A549 (cell line): ENCODE results near the gene TECR. TPM values are rescaled to one million over a fixed set of nuclear protein-coding genes. Genes with fewer than 3 reads are reported as not detected.

ENCODE experiments used
- ATAC-seq, 2 experiments: fragments of 200-7000 bp in 1 of 2; fragments of >200 bp in 1 of 2; cut with Nextera tagmentation in 1 of 2; cut with Tn5 transposase in 1 of 2; 3 replicates each; pipeline versions ENCODE4 v1.8.0 to v1.9.1; 2018 to 2020; ENCODE audit warnings: mild to moderate bottlenecking in 1 of 2, moderate library complexity in 1 of 2
- CTCF ChIA-PET: fragments of 300-600 bp; sonication (Branson Sonifier 250); formaldehyde crosslinking; extraction: SDS; loops from one replicate; lab custom pipeline; 2021; ENCODE audit warnings: antibody characterized with exemption, inconsistent platforms; lab: Yijun Ruan, JAX
- POLR2A ChIA-PET: fragments of 350-600 bp; formaldehyde crosslinking; extraction: SDS; loops from one replicate; lab custom pipeline; 2021; ENCODE audit warnings: antibody characterized with exemption, inconsistent platforms; lab: Yijun Ruan, JAX
- DNase-seq, 2 experiments: peaks; one replicate each; pipeline versions ENCODE4 v3.0.0 to v3.0.0-alpha.2; 2011 to 2016; ENCODE audit warnings: low read depth in 1 of 2, low spot score in 1 of 2
- FAIRE-seq: peaks from 2 replicates; lab custom pipeline; 2011; peaks lifted over from hg19 to GRCh38; lab: Jason Lieb, UNC
- H3K27ac ChIP-seq, 2 experiments: fragments of >200 bp; sonication (Bioruptor Twin); formaldehyde crosslinking; 3 replicates each; pipeline ENCODE4 v1.5.1; 2016 to 2017
- H3K4me1 ChIP-seq: fragments of >200 bp; sonication (Bioruptor Twin); formaldehyde crosslinking; 3 replicates; pipeline ENCODE4 v1.6.1; 2016
- H3K4me2 ChIP-seq: fragments of >200 bp; sonication (Bioruptor Twin); formaldehyde crosslinking; 3 replicates; pipeline ENCODE4 v1.6.1; 2016
- H3K4me3 ChIP-seq: fragments of >200 bp; sonication (Bioruptor Twin); formaldehyde crosslinking; 3 replicates; pipeline ENCODE4 v1.5.1; 2016
- H3K9me3 ChIP-seq: fragments of >200 bp; sonication (Bioruptor Twin); formaldehyde crosslinking; 3 replicates; pipeline ENCODE4 v1.6.1; 2016
- CEBPB ChIP-seq, 2 experiments: fragments of >200 bp in 1 of 2; sonication (Bioruptor Twin) in 1 of 2; formaldehyde crosslinking in 1 of 2; IDR thresholded peaks; 2 replicates each; pipeline ENCODE4 v1.6.1; 2012 to 2016
- CHD4 ChIP-seq: fragments of 200-600 bp; sonication (generic); IDR thresholded peaks from 2 replicates; pipeline ENCODE4 v1.6.1; 2016; ENCODE audit warnings: antibody characterized with exemption, mild to moderate bottlenecking, borderline replicate concordance
- EHF ChIP-seq: fragments of 250-450 bp; sonication (Bioruptor Pico); IDR thresholded peaks from 2 replicates; pipeline ENCODE4 v1.5.0; 2020; ENCODE audit warnings: mild to moderate bottlenecking
- FOXS1 ChIP-seq: fragments of 250-450 bp; sonication (Bioruptor Pico); IDR thresholded peaks from 2 replicates; pipeline ENCODE4 v1.5.0; 2020; ENCODE audit warnings: mild to moderate bottlenecking, moderate library complexity
- HOXB5 ChIP-seq: fragments of 250-450 bp; sonication (Bioruptor Pico); IDR thresholded peaks from 2 replicates; pipeline ENCODE4 v1.5.0; 2020; ENCODE audit warnings: mild to moderate bottlenecking, moderate library complexity
- JUN ChIP-seq, 2 experiments: fragments of >200 bp; sonication (Bioruptor Twin); formaldehyde crosslinking; IDR thresholded peaks; 2 replicates in 1 of 2; 3 replicates in 1 of 2; pipeline ENCODE4 v1.6.1; 2016 to 2017
- KDM1A ChIP-seq: fragments of 200-600 bp; sonication (generic); IDR thresholded peaks from 2 replicates; pipeline ENCODE4 v1.6.1; 2016; ENCODE audit warnings: low read depth, mild to moderate bottlenecking
- NFE2L2 ChIP-seq: fragments of 150-350 bp; conservative IDR thresholded peaks from 2 replicates; pipeline ENCODE4 v1.6.1; 2014; ENCODE audit warnings: low read length
- NPAS2 ChIP-seq: fragments of 250-450 bp; sonication (Bioruptor Pico); IDR thresholded peaks from 2 replicates; pipeline ENCODE4 v1.8.0; 2022; ENCODE audit warnings: mild to moderate bottlenecking, moderate library complexity, borderline replicate concordance
- SREBF2 ChIP-seq: fragments of 450-650 bp; IDR thresholded peaks from 2 replicates; pipeline ENCODE4 v1.6.1; 2014; ENCODE audit warnings: mild to moderate bottlenecking, moderate library complexity
- TP53 ChIP-seq: fragments of 250-450 bp; sonication (Bioruptor Pico); IDR thresholded peaks from 2 replicates; pipeline ENCODE4 v1.5.0; 2021; ENCODE audit warnings: mild to moderate bottlenecking, moderate library complexity
- WGBS: methylation state at CpG from one replicate; pipeline ENCODE4 v1.1.6; 2017; ENCODE audit errors: missing lambda C conversion rate; 5-methylcytosine and 5-hydroxymethylcytosine counted together
- polyA plus RNA-seq, 4 experiments: library from polyadenylated mRNA; depleted of rRNA in 3 of 4; stranded (reverse); fragments of >200 nt; fragmentation: RNase III in 1 of 4; extraction: RNeasy Plus Mini Kit Qiagen cat#74134 plus additional on column Dnase treatment in 1 of 4; gene quantifications; 2 replicates in 3 of 4; 3 replicates in 1 of 4; pipeline ENCODE4 v1.2.3, GENCODE V29; 2011 to 2017
- TF ChIP-seq, protein P1 (sequence below): fragments of 450-650 bp; IDR thresholded peaks from 2 replicates; pipeline ENCODE4 v1.6.1; 2014; ENCODE audit warnings: antibody characterized with exemption
- TF ChIP-seq, protein P2 (sequence below): IDR thresholded peaks from 2 replicates; pipeline ENCODE4 v1.6.1; 2012

The TECR gene
- polyA plus RNA-seq, 2 of the 4 experiments (the other 2 are of a cell fraction), result 87.7 to 139 TPM

DNA sequence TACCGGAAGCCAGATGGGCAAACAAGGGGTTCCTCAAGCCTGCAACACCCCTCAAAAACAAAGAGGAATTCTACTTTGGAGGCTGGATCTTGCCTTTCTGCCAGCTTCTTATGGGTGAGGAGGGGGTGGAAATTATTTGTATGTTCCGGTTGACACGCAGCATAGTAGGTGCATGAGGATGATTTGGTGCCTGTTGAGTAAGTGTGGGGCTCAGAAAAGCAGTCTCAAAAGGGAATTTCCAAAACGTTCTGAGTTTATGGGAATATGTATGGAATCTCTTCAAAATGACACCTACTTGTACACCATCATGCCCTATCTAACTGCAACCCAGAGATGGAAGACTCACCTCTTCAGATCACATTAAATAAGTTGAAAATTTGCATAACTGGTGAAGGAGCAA, 3.0 kb upstream of the TECR start:
- ChIA-PET POLR2A (no interaction called here), CTCF (interaction anchor here (1.7 kb wide), 1 partner anchor 21 kb away, joined by 11 read pairs; no protein-coding TSS in a partner anchor)
- H3K9me3 ChIP-seq, result no peaks in the 10 kb centered on the region
- H3K27ac ChIP-seq, result peak overlapping the region in 1 of 2 experiments; percentile 38; a peak in 1 of 6 replicates
- H3K4me1 ChIP-seq, result peaks cover 25% of the 10 kb centered on the region
- no peak for TF ChIP-seq TP53 (CRISPR knock-in tag)
- no peak for TF ChIP-seq KDM1A
- no peak overlapping the region for H3K4me3 ChIP-seq
- no peak for FAIRE-seq
- DNase-seq, result no peak
- 67% methylated on average over 4 of the region's 4 CpGs for WGBS
- no peak overlapping the region for H3K4me2 ChIP-seq
- ATAC-seq, result no peak

- FAIRE-seq, result no peak
- WGBS, result 23% methylated on average over 35 of the region's 39 CpGs
These were observed 758 bp upstream of the TECR start for GRCh38 chr19:14528419-14529253.

DNA sequence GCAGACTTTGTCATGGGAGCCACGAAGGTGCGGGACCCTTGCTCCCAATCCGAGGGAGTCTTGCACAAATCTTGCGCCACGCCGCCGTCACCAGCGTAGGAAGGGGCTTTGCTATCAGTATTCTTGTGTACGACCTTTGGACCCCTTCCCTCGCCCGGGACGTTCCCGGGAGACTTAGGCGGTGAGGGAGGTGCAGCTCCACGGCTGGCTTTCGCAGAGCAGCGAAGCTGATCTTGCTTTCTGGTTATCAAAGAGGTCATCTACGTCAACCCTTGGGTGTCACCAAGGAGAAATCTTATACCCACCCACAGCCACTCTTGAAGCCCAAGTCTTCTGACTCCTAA, 583 bp downstream of the TECR start:
- POLR2A ChIA-PET, result no interaction called here

More at GRCh38 chr19:14528419-14529253, 758 bp upstream of the TECR start:
- no peak for TF ChIP-seq CHD4
- no peak for TF ChIP-seq NPAS2 (CRISPR knock-in tag)
- TF ChIP-seq, protein P1, sequence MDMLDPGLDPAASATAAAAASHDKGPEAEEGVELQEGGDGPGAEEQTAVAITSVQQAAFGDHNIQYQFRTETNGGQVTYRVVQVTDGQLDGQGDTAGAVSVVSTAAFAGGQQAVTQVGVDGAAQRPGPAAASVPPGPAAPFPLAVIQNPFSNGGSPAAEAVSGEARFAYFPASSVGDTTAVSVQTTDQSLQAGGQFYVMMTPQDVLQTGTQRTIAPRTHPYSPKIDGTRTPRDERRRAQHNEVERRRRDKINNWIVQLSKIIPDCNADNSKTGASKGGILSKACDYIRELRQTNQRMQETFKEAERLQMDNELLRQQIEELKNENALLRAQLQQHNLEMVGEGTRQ, result no peak
- TF ChIP-seq SREBF2, result no peak
- TF ChIP-seq NFE2L2, result no peak
- TF ChIP-seq EHF (CRISPR knock-in tag), result no peak
- TF ChIP-seq, protein P2, sequence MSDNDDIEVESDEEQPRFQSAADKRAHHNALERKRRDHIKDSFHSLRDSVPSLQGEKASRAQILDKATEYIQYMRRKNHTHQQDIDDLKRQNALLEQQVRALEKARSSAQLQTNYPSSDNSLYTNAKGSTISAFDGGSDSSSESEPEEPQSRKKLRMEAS, result no peak
- peak in 1 of 2 experiments; percentile 32; a peak in 1 of 4 replicates for TF ChIP-seq CEBPB (IDR thresholded peaks at IDR 0.05)
- H3K27ac ChIP-seq, result peak overlapping the region; percentile 67 to 85
- DNase-seq (no peak), ATAC-seq (no peak; a peak in 1 of 6 replicates)
- H3K4me3 ChIP-seq, result peak overlapping the region; percentile 59
- H3K4me1 ChIP-seq, result peaks cover 16% of the 10 kb centered on the region
- POLR2A ChIA-PET, result interaction anchor here (1.1 kb wide), 1 partner anchor 10 kb away, joined by 4 read pairs; the partner anchor contains the start of gene DNAJB1
- H3K4me2 ChIP-seq, result peak overlapping the region; percentile 84
- CTCF ChIA-PET, result no interaction called here
- H3K9me3 ChIP-seq, result no peaks in the 10 kb centered on the region

DNA sequence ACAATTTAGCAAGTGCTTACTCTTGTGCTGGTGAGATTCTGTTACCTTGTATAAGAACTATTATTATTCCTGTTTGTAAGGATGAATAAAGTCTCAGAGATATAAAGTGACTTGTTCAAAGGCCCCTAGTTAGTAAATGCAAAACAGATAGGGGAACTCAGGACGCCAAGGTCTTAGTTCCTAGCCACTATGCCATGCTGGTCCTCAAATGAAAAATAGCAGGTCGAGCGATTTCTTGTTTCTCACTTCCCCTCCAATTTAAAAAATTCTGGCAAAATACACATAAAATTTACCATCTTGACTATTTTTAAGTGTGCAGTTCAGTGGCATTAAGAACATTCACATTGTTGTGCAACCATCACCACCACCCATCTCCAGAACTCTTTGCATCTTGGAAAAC, 1.1 kb downstream of the TECR start:
- Histone ChIP-seq H3K27ac (peak overlapping the region in 1 of 2 experiments; percentile 89; a peak in 3 of 6 replicates), H3K4me1 (peaks cover 16% of the 10 kb centered on the region), H3K4me2 (peak overlapping the region; percentile 83), H3K4me3 (peak overlapping the region; percentile 56), H3K9me3 (no peaks in the 10 kb centered on the region)
- ATAC-seq, result no peak
- no peak for DNase-seq
- ChIA-PET CTCF (no interaction called here), POLR2A (no interaction called here)
- no peak for TF ChIP-seq NPAS2 (CRISPR knock-in tag)
- TF ChIP-seq JUN (IDR thresholded peaks at IDR 0.05), result 0 out of 5 replicates have a peak, but pooled peaks of 1 of the 2 experiments have one; percentile 8
- FAIRE-seq, result no peak
- 72% methylated on average over 3 of the region's 3 CpGs for WGBS

More for the DNA sequence above, 583 bp downstream of the TECR start:
- ATAC-seq, result peak; percentile 17 to 33; a peak in 3 of 6 replicates
- DNase-seq, result peak in 1 of 2 experiments; percentile 48
- WGBS, result 0% methylated on average over 1 of the region's 18 CpGs
- CTCF ChIA-PET, result interaction anchor here (0.6 kb wide), 1 partner anchor 24 kb away, joined by 5 read pairs; no protein-coding TSS in a partner anchor
- peak overlapping the region; percentile 81 to 89 for H3K27ac ChIP-seq
- 0 out of 4 replicates have a peak, but pooled peaks of 1 of the 2 experiments have one; percentile 17 for TF ChIP-seq CEBPB (IDR thresholded peaks at IDR 0.05)
- no peak for TF ChIP-seq HOXB5 (CRISPR knock-in tag)
- TF ChIP-seq, all 56 proteins: peak for 1
- H3K4me1 ChIP-seq, result peaks cover 16% of the 10 kb centered on the region
- H3K4me2 ChIP-seq, result peak overlapping the region; percentile 83
- no peaks in the 10 kb centered on the region for H3K9me3 ChIP-seq
- H3K4me3 ChIP-seq, result peak overlapping the region; percentile 56
- no peak for FAIRE-seq

DNA sequence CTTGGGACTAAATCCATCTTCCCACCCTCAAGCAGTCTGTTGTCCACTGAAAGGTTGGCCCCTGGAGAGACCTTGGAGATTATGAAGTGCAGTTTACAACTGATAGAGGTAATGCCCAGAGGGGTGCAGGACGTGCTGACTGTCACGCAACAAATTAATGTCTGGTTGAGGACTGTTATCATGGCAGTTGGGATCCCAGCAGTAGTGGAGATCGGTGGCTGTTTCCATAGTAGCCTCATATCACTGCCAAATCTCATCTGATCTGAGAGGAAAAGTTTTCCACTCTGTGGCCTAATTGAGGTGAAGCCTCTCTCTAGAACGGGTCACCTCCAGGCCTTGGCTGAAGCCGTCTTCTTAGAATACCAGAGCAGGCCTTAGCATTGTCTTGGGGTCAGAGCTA, 4.1 kb downstream of the TECR start:
- no peak for ATAC-seq
- no peak for TF ChIP-seq FOXS1 (CRISPR knock-in tag)
- POLR2A ChIA-PET, result interaction anchor here (1.5 kb wide), 1 partner anchor 15 kb away, joined by 3 read pairs; the partner anchor contains the start of gene DNAJB1
- Histone ChIP-seq H3K4me1 (peaks cover 22% of the 10 kb centered on the region), H3K4me3 (no peak overlapping the region), H3K4me2 (no peak overlapping the region), H3K9me3 (no peaks in the 10 kb centered on the region), H3K27ac (no peak overlapping the region)
- 98% methylated on average over 5 of the region's 5 CpGs for WGBS
- no peak for FAIRE-seq
- no peak for DNase-seq
- CTCF ChIA-PET, result interaction anchor here (1.5 kb wide), 1 partner anchor 41 kb away, joined by 3 read pairs; no protein-coding TSS in a partner anchor
